Measurements from ENCODE around the gene CALR.

CALR gene

DNA sequence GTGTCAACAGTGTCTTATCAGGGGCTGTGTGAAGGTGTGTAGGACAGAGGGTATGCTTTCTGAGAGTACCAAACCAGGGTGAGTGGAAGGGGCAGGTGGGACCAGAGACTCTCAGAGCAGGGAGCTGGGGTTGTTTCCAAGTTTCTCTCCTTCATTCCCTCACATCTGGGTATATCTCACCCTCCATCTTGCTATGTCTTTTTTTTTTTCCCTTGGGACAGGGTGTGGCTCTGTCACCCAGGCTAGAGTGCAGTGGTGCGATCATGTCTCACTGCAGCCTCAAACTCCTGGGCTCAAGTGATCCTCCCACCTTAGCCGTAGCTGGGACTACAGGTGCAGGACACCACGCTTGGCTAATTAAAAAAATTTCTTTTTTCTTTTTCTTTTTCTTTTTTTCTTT is 41.6 kb downstream of the CALR start:
- DNase-seq (ENCODE audit: low read depth in 2 of 2): no peak

DNA sequence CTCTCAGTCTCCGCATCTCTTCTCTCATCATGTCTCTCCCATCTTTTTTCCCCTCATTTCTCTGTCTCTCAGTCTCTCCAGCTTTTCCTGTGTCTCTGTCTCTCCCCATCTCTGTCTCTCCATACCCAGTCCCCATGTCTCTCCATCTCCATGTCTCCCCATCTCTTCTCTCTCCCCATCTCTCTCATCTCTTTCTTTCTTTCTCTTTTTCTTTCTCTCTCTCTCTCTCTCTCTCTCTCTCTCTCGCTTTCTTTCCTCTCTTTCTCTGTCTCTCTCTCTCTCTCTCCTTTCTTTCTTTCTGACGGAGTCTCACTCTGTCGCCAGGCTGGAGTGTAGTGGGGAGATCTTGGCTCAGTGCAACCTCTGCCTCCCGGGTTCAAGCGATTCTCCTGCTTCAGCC is 44.2 kb downstream of the CALR start:
- no peak for DNase-seq (ENCODE audit: low read depth in 2 of 2)

DNA sequence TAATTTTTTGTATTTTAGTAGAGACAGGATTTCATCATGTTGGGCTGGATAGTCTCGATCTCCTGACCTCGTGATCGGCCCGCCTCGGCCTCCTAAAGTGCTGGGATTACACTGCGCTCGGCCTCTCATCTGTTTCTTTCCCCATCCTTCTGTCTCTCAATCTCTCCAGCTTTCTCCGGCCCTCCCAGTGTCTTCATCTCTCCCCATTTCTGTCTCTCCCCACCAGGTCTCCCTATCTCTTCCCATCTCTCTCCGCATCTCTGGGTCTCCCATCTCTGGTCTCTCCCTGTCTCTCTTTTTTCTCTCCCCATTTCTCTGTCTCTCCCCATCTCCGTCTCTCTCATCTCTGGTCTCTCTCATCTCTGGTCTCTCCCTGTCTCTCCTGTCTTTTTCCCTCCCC is 44.7 kb downstream of the CALR start:
- DNase-seq (ENCODE audit: low read depth in 2 of 2): no peak

DNA sequence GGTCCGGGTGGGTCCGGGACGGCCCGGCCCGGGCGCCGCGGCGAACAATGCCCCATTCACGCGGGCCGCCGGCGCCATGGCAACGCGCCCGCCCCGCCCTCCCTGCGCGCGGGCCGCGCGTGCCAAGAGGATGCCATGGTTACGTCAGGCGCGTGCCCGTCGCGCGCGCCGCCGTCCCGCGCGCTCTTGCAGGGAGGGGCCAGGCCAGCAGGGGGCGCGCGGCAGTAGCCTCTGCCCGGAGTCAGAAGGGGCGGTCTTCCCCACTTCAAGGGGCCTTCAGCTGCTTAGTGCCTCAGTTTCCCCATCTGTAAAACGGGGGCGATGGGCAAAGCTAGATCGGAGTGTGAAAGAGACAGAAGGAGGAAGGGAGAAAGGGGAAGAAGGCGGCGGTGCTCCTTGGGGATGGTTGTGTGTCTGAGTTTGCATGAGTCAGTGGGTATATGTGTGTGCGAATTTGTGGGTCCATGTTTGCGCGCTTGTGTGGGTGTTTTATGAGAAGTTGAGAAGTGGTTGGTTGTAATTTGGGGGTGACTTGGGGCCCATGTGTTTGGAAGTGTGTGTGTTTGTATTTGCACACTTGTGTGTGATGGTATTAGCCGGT is 45.2 kb downstream of the CALR start:
- DNase-seq (ENCODE audit: low read depth in 2 of 2): peak; percentile 71 to 79

DNA sequence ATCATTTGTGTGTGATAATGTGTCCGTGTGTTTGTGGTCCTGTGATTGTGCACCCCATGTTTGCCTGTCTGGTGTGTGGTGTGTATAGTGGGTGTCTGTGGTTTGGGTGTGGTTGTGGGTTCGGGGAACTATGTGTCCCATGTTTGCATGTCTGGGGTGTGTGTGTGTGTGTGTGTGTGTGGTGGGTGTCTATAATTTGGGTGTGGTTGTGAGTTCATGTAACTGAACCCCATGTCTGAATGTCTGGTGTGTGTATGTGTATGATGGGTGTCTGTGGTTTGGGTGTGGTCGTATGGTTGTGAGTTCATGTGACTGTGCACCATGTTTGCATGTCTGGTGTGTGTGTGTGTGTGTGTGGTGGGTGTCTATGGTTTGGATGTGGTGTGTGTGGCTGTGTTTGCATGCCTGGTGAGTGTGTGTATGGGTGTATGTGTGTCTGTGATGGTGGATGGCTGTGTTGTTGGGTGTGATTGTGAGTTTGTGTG is 45.8 kb downstream of the CALR start:
- no peak for DNase-seq (ENCODE audit: low read depth in 2 of 2)

DNA sequence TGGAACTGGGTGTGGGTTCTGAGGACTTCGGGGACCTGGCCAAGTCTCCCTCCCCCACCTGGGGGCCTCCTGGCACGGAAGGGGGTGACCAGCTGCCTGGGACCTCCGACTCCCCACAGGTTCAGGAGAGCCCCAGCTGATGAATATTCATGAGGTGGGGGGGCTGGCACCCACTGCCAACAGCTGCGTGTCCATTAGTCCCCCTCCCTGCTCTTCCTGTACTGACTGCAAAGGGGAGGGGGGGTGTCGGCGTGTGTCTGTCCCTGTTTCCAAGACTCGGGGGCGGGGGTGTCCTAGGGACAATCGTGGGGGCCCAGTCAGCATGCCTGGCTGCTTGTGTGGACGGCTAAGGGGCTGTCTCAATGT is 46.3 kb downstream of the CALR start:
- DNase-seq (ENCODE audit: low read depth in 2 of 2): no peak

DNA sequence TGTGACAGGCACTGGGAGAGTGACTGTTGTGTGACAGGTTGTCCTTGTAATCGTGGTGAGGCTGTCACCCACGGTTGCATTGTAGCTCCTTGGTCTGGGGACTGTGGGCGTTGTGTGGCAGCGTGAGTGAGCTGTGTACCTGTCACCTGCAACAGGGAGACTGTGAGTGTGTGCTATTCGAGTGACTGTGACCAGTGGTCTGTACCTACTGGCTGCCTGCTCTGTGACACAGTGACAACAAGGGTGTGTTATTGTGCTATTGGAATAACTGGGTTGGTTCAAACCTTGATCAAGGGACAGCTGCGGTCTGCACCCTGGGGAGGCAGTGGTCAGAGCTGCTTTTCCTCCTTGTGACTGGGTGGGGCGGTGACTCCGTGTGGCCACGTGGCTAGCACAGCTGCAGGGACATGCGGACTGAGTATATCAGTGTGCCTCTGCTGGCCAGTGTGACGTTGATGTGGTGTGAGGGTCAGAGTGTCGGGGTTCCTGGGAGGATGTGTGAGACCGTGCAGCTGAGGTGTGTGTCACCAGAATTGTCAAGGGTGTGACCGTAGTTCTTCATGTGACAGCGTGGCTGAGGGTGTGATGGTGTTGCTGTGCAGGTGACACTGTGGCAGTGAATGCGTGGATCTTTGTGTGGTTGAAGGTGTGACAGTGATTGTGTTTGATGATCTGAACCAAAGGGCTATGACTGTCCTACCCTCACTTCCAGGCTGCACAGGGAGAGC is 46.8 kb downstream of the CALR start:
- DNase-seq (ENCODE audit: low read depth in 2 of 2): no peak

DNA sequence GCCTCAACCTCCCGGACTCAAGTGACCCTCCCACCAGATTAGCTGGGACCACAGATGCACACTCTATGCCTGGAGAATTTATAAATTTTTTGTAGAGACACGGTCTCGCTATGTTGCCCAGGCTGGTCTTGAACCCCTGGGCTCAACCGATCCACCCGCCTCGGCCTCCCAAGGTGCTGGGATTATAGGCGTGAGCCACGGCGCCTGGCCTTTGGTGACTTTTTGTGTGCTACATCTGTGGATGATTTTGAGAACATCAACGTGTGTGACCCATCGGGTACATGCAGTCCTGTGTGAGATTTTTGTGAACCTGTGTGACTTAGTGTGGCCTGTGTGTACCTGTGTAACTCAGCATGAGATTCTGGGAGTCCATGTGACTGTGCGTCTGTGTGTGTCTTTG is 48.3 kb downstream of the CALR start:
- DNase-seq (ENCODE audit: low read depth in 2 of 2): no peak

DNA sequence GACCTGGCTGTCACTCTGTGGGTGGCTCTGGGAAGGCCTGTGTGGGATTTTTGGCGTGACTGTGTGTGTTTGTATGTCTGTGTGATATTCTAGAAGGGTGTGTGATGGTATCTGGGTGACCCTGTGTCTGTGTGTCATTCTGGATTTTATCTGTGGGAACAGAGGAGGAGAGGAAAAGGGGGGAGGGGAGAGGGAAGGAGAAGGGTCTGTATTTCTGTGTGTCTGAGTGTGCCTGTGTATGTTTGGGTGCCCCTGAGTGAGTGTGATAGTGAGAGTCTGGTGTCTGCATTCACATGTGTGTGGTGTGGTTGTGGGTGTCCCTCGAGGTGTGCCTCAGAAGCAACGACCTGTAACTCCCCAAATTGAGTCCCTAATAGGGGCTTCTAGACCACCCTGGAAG is 48.8 kb downstream of the CALR start:
- DNase-seq (ENCODE audit: low read depth in 2 of 2): no peak

DNA sequence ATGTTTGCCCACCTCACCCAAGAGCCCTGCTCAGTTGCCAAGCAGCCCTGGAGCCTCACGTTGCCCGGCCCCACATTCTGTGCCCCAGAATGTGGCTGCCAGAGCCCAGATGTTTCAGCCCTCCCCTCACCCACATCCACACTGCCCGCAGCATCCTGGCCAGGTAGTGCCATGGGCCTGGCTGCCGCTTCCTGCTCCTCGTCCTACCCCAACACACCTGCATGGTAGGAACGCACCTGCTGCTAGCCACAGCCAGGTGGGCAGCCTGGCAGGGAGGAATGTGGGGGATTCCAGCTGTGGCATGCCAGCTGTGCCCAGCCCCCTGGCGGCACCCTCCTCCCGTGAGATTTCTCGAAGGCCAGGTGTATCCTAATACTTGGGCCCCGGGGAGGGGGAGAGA is 49.4 kb downstream of the CALR start:
- DNase-seq (ENCODE audit: low read depth in 2 of 2): no peak

DNA sequence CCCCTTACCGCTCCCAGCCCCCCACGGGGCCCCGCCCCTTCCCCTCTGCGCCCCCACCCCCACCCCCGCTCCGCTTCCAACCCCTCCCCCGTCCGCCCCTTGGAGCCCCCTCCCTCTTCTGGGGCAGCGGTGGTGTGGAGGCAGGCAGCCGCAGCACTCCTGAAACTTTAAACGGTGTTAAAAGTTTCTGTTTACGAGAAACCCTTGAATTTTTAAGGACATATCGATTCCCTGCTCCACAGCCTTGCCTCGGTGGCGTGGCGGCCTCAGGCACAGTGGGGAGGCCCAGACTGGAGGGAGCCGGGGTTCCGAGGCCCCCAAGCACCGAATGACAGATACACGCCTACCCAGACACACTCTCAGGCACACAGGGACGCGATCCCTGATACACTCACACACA is 52.0 kb downstream of the CALR start:
- no peak for DNase-seq (ENCODE audit: low read depth in 2 of 2)

DNA sequence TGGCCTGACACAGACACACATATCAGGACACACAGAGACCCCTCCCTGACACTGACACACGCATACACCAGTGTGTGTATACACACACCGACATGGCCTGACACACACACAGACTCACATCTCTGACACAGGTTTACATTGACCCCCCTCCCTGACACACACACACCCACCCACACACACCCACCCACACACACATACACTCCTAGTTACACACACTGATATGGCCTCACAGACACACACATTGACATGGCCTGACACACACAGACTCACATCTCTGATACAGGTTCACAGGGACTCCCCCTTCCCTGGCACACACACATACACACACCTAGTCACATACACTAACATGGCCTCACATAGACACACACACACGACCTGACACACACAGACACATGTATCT is 52.4 kb downstream of the CALR start:
- DNase-seq (ENCODE audit: low read depth in 2 of 2): no peak

DNA sequence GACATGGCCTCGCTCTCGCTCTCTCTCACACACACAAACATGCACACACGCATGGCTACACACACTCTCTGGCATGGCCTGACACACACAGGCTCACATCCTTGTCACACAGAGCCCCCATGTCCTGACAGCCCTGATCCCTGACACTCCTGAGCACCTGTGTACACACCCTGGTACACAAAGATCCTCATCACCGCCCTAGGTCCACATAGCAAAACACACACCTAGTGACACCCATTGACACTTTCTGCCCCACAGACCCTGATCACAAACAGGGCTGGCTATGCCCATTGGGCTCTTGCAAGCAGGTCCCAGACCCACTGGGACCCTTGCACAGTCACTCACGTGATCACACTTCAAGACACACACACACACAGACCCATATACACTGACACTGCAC is 52.9 kb downstream of the CALR start:
- DNase-seq (ENCODE audit: low read depth in 2 of 2): no peak

DNA sequence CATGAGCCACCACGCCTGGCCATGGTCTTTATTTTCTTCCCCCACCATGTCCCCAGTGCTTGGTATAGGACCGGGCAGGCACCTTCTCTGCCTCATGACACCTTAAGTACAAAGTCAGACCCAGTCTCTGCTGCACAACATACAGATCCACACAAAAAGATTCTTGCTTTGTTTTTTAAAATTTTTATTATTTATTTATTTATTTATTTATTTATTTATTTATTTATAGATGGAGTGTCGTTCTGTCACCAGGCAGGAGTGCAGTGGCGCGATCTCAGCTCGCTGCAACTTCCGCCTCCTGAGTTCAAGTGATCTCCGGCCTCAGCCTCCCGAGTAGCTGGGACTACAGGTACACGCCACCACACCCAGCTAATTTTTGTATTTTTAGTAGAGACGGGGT is 54.3 kb downstream of the CALR start:
- DNase-seq (ENCODE audit: low read depth in 2 of 2): no peak

DNA sequence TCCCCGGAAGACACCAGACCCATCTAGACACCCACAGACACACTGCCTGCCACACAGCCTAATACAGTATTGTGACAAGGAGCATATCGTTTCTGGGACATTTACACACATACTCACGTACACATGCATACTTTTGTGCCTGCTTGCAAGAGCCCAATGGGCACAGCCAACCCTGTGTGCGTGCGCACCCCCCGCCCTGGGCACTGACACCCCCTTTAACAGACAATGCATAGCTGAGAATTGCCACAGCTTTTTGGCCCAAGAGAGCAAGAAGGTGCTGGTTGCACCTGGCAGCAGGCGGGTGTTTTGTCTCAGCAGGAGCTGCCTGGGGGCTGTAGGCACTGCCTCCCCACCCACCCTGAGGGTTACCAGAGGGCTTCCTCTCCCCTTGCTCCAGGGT is 55.2 kb downstream of the CALR start:
- no peak for DNase-seq (ENCODE audit: low read depth in 2 of 2)

Measured in stimulated activated CD4-positive, alpha-beta T cell treated with anti-CD3 and anti-CD28 coated beads, Interleukin-4, amount 100 ng/mL, for 48 hours (primary cell).